PC-9 (cell line): ENCODE measurements around the gene EFEMP2. TPM values are rescaled to one million over a fixed set of nuclear protein-coding genes. Genes with fewer than 3 reads are reported as not detected.

Source experiments
- BruUV-seq: library from RNA; stranded (reverse); fragments of 400-500 nt; replicated peaks from 2 replicates; lab custom pipeline; 2021; lab: Mats Ljungman, UMichigan
- CTCF ChIA-PET: fragments of 300-600 bp; sonication (Branson Sonifier 250); formaldehyde crosslinking; loops from one replicate; lab custom pipeline; 2022; ENCODE audit warnings: antibody characterized with exemption; lab: Charles Lee
- POLR2A ChIA-PET: fragments of 300-600 bp; sonication (Branson Sonifier 250); formaldehyde crosslinking; loops from one replicate; lab custom pipeline; 2022; ENCODE audit warnings: antibody characterized with exemption; ENCODE audit not compliant: unreplicated experiment; lab: Charles Lee
- DNase-seq, 2 experiments: peaks; one replicate each; pipeline versions ENCODE4 v3.0.0 to v3.0.0-alpha.2; 2015 to 2022; ENCODE audit warnings: mixed read lengths in 1 of 2
- H2AFZ ChIP-seq: fragments of 200-600 bp; sonication (generic); 2 replicates; pipeline ENCODE4 v1.8.1; 2017; ENCODE audit warnings: antibody characterized with exemption
- H3F3A ChIP-seq: fragments of 200-600 bp; sonication (generic); 2 replicates; pipeline ENCODE4 v1.8.1; 2017; ENCODE audit warnings: antibody characterized with exemption, mild to moderate bottlenecking, low read depth; ENCODE audit not compliant: insufficient read depth
- H3K27ac ChIP-seq: fragments of 200-600 bp; sonication (generic); 2 replicates; pipeline ENCODE4 v1.6.1; 2016; ENCODE audit warnings: mixed run types
- H3K27me3 ChIP-seq: fragments of 200-600 bp; sonication (generic); 2 replicates; pipeline ENCODE4 v1.6.1; 2016; ENCODE audit warnings: low read depth, mixed run types; ENCODE audit not compliant: insufficient read depth
- H3K36me3 ChIP-seq: fragments of 200-600 bp; sonication (generic); 2 replicates; pipeline ENCODE4 v1.6.1; 2016; ENCODE audit warnings: low read depth, mixed run types
- H3K4me1 ChIP-seq: fragments of 200-600 bp; sonication (generic); replicated peaks from 2 replicates; pipeline ENCODE4 v1.6.1; 2016; ENCODE audit warnings: mixed run types; ENCODE audit not compliant: insufficient read depth
- H3K4me2 ChIP-seq: fragments of 200-600 bp; sonication (generic); 2 replicates; pipeline ENCODE4 v1.6.1; 2017; ENCODE audit warnings: mixed run types
- H3K4me3 ChIP-seq: fragments of 200-600 bp; sonication (generic); 2 replicates; pipeline ENCODE4 v1.6.1; 2016; ENCODE audit warnings: mixed run types
- H3K79me2 ChIP-seq: fragments of 200-600 bp; sonication (generic); 2 replicates; pipeline ENCODE4 v1.6.1; 2017; ENCODE audit warnings: low read depth, mixed run types
- H3K9me2 ChIP-seq: fragments of 200-600 bp; sonication (generic); 2 replicates; pipeline ENCODE4 v1.8.1; 2017; ENCODE audit warnings: mild to moderate bottlenecking; ENCODE audit not compliant: insufficient read depth
- H3K9me3 ChIP-seq: fragments of 200-600 bp; sonication (generic); 2 replicates; pipeline ENCODE4 v1.8.1; 2016; ENCODE audit warnings: low read depth; ENCODE audit not compliant: insufficient read depth
- H4K20me1 ChIP-seq: fragments of 200-600 bp; sonication (generic); 2 replicates; pipeline ENCODE4 v1.8.1; 2017; ENCODE audit not compliant: insufficient read depth
- EZH2 ChIP-seq: fragments of 200-600 bp; sonication (generic); IDR thresholded peaks from 2 replicates; pipeline ENCODE4 v1.8.0; 2017; ENCODE audit warnings: antibody characterized with exemption, low read depth
- intact Hi-C: fragments of 100-400 bp; cut with micrococcal nuclease; formaldehyde crosslinking; loops from one replicate; pipeline ENCODE4 v1.10.0; 2022; ENCODE audit not compliant: unreplicated experiment
- total RNA-seq: library from RNA; stranded (reverse); gene quantifications from 2 replicates; pipeline ENCODE4 v1.2.3, GENCODE V29; 2021
- TF ChIP-seq, protein P1 (sequence below): fragments of 200-600 bp; sonication (generic); conservative IDR thresholded peaks from 2 replicates; pipeline ENCODE4 v1.6.1; 2017; ENCODE audit warnings: mixed run types, antibody characterized with exemption, mild to moderate bottlenecking, moderate library complexity

Gene EFEMP2
- total RNA-seq, 1 experiment from 2014 or later: 18.1 TPM

- Histone ChIP-seq H3K4me2 (peak overlapping the region; percentile 90), H3F3A (peaks cover 42% of the 10 kb centered on the region), H3K4me1 (peaks cover 68% of the 10 kb centered on the region), H3K27ac (peak overlapping the region; percentile 90), H3K27me3 (no peaks in the 10 kb centered on the region), H2AFZ (no peak overlapping the region), H4K20me1 (no peaks in the 10 kb centered on the region), H3K36me3 (no peaks in the 10 kb centered on the region), H3K9me3 (no peaks in the 10 kb centered on the region), H3K4me3 (peak overlapping the region; percentile 89), H3K79me2 (peaks cover 42% of the 10 kb centered on the region), H3K9me2 (no peaks in the 10 kb centered on the region)
- intact Hi-C loops: loop anchor here (2.0 to 5.0 kb wide), 2 partner anchors 58 to 360 kb away; partner anchors contain the start of genes CFL1 and LTBP3
- no TSS peak for BruUV-seq
- CTCF ChIA-PET: interaction anchor here (1.8 kb wide), 1 partner anchor 26 kb away, joined by 7 read pairs; the partner anchor contains the start of gene CCDC85B
- TF ChIP-seq EZH2: no peak
- TF ChIP-seq, protein P1, sequence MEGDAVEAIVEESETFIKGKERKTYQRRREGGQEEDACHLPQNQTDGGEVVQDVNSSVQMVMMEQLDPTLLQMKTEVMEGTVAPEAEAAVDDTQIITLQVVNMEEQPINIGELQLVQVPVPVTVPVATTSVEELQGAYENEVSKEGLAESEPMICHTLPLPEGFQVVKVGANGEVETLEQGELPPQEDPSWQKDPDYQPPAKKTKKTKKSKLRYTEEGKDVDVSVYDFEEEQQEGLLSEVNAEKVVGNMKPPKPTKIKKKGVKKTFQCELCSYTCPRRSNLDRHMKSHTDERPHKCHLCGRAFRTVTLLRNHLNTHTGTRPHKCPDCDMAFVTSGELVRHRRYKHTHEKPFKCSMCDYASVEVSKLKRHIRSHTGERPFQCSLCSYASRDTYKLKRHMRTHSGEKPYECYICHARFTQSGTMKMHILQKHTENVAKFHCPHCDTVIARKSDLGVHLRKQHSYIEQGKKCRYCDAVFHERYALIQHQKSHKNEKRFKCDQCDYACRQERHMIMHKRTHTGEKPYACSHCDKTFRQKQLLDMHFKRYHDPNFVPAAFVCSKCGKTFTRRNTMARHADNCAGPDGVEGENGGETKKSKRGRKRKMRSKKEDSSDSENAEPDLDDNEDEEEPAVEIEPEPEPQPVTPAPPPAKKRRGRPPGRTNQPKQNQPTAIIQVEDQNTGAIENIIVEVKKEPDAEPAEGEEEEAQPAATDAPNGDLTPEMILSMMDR: no peak
- POLR2A ChIA-PET: interaction anchor here (0.7 to 1.2 kb wide), 3 partner anchors 8 to 27 kb away, joined by 3 to 10 read pairs (median 6); partner anchors contain the start of gene CCDC85B
- DNase-seq: no peak
Measured at GRCh38 chr11:65917077-65917433, 44.5 kb upstream of the EFEMP2 start.

DNA sequence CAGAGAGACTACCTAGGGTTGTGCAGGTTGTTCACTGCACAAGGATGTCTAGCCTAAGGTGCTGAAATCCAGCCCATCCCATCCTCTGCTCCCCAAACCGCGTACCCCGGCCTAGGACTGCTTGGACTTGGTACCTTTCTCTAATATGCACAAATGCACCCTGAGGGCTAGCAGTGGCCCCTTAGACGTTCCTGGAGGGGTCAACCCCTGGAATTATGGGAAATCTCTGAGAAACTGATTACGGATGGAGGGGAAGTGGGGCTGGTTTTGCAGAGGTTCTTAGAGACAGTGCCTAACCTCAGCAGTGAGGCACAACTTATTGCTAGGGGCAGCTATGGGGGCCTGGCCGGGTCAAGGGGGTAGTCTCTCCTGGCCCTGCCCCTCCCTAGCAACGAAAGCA lies 43.8 kb upstream of the EFEMP2 start:
- Histone ChIP-seq H3K36me3 (no peaks in the 10 kb centered on the region), H3K4me2 (peak overlapping the region; percentile 90), H3K27ac (peak overlapping the region; percentile 90), H3K27me3 (no peaks in the 10 kb centered on the region), H3K79me2 (peaks cover 42% of the 10 kb centered on the region), H3K4me3 (peak overlapping the region; percentile 89), H4K20me1 (no peaks in the 10 kb centered on the region), H3K4me1 (peaks cover 75% of the 10 kb centered on the region), H3K9me2 (no peaks in the 10 kb centered on the region), H2AFZ (no peak overlapping the region), H3K9me3 (no peaks in the 10 kb centered on the region), H3F3A (peaks cover 47% of the 10 kb centered on the region)
- TF ChIP-seq EZH2: no peak
- TF ChIP-seq, protein P1: no peak
- intact Hi-C loops: loop anchor here (2.0 to 5.0 kb wide), 2 partner anchors 58 to 359 kb away; partner anchors contain the start of genes CFL1 and LTBP3
- POLR2A ChIA-PET: interaction anchor here (0.6 to 1.6 kb wide), 7 partner anchors 14 to 323 kb away, joined by 3 to 34 read pairs (median 5); partner anchors contain the start of genes CCDC85B, FIBP and FOSL1
- no peak for DNase-seq
- no TSS peak for BruUV-seq
- CTCF ChIA-PET: interaction anchor here (0.6 to 1.4 kb wide), 3 partner anchors 9 to 28 kb away, joined by 6 to 10 read pairs (median 9); partner anchors contain the start of gene FIBP

DNA sequence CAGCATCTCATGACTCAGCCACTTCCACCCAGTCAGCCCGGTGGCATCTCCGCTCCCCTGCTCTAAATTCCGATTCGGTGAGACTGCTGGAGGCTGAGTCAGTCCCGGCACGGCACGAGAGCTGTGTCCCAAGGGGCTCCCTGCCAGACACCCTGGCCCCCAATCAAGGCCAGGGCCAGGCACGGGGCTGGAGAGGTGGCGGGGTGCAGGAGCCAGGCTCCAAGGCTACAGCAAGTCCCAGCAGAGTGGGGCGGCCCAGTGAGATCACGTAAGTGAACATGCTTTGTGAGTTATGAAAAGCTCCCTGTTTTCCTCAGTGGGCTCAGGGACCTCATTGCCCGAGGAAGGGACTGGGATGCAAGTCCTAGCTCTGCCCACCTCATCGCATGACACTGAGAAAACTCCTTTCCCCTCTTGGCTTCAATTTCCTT lies 43.2 kb upstream of the EFEMP2 start:
- Histone ChIP-seq H3K4me1 (peaks cover 79% of the 10 kb centered on the region), H3K4me3 (peak overlapping the region; percentile 89), H3K36me3 (no peaks in the 10 kb centered on the region), H3K9me3 (no peaks in the 10 kb centered on the region), H3K9me2 (no peaks in the 10 kb centered on the region), H3K27me3 (no peaks in the 10 kb centered on the region), H3K79me2 (peaks cover 41% of the 10 kb centered on the region), H2AFZ (no peak overlapping the region), H3F3A (peaks cover 52% of the 10 kb centered on the region), H4K20me1 (no peaks in the 10 kb centered on the region), H3K27ac (peak overlapping the region; percentile 90), H3K4me2 (peak overlapping the region; percentile 90)
- POLR2A ChIA-PET: interaction anchor here (0.6 to 1.6 kb wide), 9 partner anchors 13 to 485 kb away, joined by 3 to 34 read pairs (median 5); partner anchors contain the start of genes CCDC85B, FIBP and FOSL1
- peak; percentile 96 to 97 for DNase-seq
- CTCF ChIA-PET: interaction anchor here (0.6 to 1.4 kb wide), 4 partner anchors 8 to 28 kb away, joined by 6 to 10 read pairs (median 9); partner anchors contain the start of gene FIBP
- intact Hi-C loops: loop anchor here (1.0 to 5.0 kb wide), 3 partner anchors 13 to 359 kb away; partner anchors contain the start of genes CFL1 and LTBP3
- BruUV-seq: no TSS peak
- TF ChIP-seq, protein P1: no peak
- no peak for TF ChIP-seq EZH2
